ENCODE results near the gene XXYLT1.

Gene XXYLT1

DNA sequence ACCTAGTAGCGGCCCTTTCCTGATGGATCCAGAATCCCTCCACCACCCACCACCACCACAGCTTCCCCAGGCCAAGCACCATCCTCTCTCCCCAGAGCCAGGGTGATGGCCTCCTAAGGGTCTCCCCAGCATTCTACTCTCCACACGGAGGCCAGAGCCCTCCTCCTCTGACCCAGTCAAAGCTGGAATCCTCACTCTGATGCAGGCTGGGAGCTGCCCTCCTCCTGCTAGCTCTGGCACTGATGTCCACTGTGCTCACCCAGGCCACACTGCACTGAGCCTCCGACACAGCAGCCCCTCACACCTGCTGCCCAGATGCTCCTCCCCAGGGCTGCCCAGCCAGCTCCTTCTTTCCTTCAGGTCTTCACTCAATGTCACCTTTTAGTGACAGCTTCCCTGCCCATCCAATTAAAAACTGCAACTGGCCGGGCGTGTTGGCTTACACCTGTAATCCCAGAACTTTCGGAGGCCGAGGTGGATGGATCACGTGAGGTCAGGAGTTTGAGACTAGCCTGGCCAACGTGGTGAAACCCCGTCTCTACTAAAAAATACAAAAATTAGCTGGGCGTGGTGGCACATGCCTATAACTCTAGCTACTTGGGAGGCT, 21.0 kb downstream of the XXYLT1 start:
- no peak overlapping the region for H3K4me2 ChIP-seq (ENCODE audit: low read length)
- H3K9me2 ChIP-seq (replicated peaks; ENCODE audit: control insufficient read depth, low read length), result no peaks in the 10 kb centered on the region
- H3K36me3 ChIP-seq (ENCODE audit: control insufficient read depth, low read length), result no peaks in the 10 kb centered on the region
- H4K20me1 ChIP-seq (ENCODE audit: control insufficient read depth, insufficient read depth, low read depth, low read length), result 0 out of 2 replicates have a peak, but pooled peaks cover 4% of the 10 kb centered on the region
- H3K4me1 ChIP-seq (ENCODE audit: control insufficient read depth, low read length), result no peaks in the 10 kb centered on the region
- no peak overlapping the region for H3K27ac ChIP-seq (ENCODE audit: low read depth, low read length)
- peaks cover 31% of the 10 kb centered on the region for H3K79me2 ChIP-seq (ENCODE audit: control insufficient read depth, low read length)
- H3K9me3 ChIP-seq (ENCODE audit: control insufficient read depth, insufficient read depth, low read length), result no peaks in the 10 kb centered on the region
- H3K27me3 ChIP-seq (ENCODE audit: control insufficient read depth, low read length), result no peaks in the 10 kb centered on the region
- no peak overlapping the region for H3K4me3 ChIP-seq (ENCODE audit: low read length)
- TF ChIP-seq, protein P1, sequence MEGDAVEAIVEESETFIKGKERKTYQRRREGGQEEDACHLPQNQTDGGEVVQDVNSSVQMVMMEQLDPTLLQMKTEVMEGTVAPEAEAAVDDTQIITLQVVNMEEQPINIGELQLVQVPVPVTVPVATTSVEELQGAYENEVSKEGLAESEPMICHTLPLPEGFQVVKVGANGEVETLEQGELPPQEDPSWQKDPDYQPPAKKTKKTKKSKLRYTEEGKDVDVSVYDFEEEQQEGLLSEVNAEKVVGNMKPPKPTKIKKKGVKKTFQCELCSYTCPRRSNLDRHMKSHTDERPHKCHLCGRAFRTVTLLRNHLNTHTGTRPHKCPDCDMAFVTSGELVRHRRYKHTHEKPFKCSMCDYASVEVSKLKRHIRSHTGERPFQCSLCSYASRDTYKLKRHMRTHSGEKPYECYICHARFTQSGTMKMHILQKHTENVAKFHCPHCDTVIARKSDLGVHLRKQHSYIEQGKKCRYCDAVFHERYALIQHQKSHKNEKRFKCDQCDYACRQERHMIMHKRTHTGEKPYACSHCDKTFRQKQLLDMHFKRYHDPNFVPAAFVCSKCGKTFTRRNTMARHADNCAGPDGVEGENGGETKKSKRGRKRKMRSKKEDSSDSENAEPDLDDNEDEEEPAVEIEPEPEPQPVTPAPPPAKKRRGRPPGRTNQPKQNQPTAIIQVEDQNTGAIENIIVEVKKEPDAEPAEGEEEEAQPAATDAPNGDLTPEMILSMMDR (IDR thresholded peaks at IDR 0.05; ENCODE audit: low read depth, low read length, poor library complexity, severe bottlenecking), result no peak
- H3F3A ChIP-seq (ENCODE audit: control insufficient read depth, insufficient read depth), result no peaks in the 10 kb centered on the region

DNA sequence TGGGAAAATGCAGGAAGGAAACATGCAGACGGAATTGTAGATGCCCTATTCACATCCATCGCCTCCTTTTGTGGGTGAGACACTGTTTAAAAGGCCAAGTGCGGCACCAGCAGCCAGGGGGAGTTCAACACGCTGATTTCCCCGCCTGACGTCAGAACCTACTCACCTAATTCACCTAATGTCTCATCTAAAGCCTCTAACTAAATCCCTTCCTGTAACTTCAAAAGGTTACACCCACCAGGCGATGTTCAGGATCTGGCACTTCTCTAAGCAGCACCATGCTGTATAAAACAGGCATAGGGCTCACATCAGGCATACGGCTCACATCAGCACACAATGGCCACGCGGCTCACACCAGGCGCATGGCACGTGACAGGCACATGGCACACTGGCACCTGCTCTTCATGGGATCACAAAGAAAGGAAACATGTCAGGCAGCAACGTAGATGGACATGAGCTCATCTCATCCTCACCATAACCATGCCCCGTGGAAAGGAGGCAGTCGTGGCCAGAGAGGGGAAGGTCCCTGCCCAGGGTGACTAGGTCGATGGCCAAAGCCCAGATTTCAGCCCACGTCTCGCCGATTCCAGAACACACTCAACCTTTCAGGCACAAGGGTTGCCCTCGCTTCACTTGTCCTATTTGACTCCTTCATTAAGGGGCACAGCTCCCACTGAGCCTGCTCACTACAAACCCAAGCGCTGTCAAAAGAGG, 21.7 kb downstream of the XXYLT1 start:
- Histone ChIP-seq H3K9me2 (replicated peaks; ENCODE audit: control insufficient read depth, low read length) (no peaks in the 10 kb centered on the region), H3K4me3 (ENCODE audit: low read length) (no peak overlapping the region), H3K36me3 (ENCODE audit: control insufficient read depth, low read length) (no peaks in the 10 kb centered on the region), H4K20me1 (ENCODE audit: control insufficient read depth, insufficient read depth, low read depth, low read length) (0 out of 2 replicates have a peak, but pooled peaks cover 4% of the 10 kb centered on the region), H3K4me1 (ENCODE audit: control insufficient read depth, low read length) (no peaks in the 10 kb centered on the region), H3K27ac (ENCODE audit: low read depth, low read length) (no peak overlapping the region), H3K27me3 (ENCODE audit: control insufficient read depth, low read length) (no peaks in the 10 kb centered on the region), H3K4me2 (ENCODE audit: low read length) (no peak overlapping the region), H3K79me2 (ENCODE audit: control insufficient read depth, low read length) (peaks cover 28% of the 10 kb centered on the region), H3F3A (ENCODE audit: control insufficient read depth, insufficient read depth) (no peaks in the 10 kb centered on the region), H3K9me3 (ENCODE audit: control insufficient read depth, insufficient read depth, low read length) (no peaks in the 10 kb centered on the region)
- TF ChIP-seq EZH2phosphoT487 (IDR thresholded peaks at IDR 0.05; ENCODE audit: borderline replicate concordance, low read length), result no peak
- TF ChIP-seq, protein P1 (IDR thresholded peaks at IDR 0.05; ENCODE audit: low read depth, low read length, poor library complexity, severe bottlenecking), result no peak

DNA sequence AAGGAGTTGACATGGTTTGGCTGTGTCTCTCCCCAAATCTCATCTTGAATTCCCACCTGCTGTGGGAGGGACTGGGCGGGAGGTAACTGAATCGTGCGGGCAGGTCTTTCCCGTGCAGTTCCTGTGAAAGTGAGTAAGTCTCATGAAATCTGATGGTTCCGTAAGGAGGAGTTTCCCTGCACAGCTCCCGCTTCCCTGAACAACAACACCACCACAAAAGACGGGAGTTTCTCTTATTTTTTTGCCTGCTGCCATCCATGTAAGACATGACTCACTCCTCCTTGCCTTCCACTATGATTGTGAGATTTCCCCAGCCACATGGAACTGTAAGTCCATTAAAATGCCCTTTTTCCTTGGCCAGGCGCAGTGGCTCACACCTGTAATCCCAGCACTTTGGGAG, 22.7 kb downstream of the XXYLT1 start:
- no peaks in the 10 kb centered on the region for H3K9me2 ChIP-seq (replicated peaks; ENCODE audit: control insufficient read depth, low read length)
- H3K27me3 ChIP-seq (ENCODE audit: control insufficient read depth, low read length), result no peaks in the 10 kb centered on the region
- H3K36me3 ChIP-seq (ENCODE audit: control insufficient read depth, low read length), result no peaks in the 10 kb centered on the region
- no peak overlapping the region for H3K27ac ChIP-seq (ENCODE audit: low read depth, low read length)
- no peak for TF ChIP-seq EZH2phosphoT487 (IDR thresholded peaks at IDR 0.05; ENCODE audit: borderline replicate concordance, low read length)
- TF ChIP-seq, protein P1 (IDR thresholded peaks at IDR 0.05; ENCODE audit: low read depth, low read length, poor library complexity, severe bottlenecking), result no peak
- H3K4me2 ChIP-seq (ENCODE audit: low read length), result no peak overlapping the region
- no peaks in the 10 kb centered on the region for H3K9me3 ChIP-seq (ENCODE audit: control insufficient read depth, insufficient read depth, low read length)
- no peaks in the 10 kb centered on the region for H3F3A ChIP-seq (ENCODE audit: control insufficient read depth, insufficient read depth)
- H3K79me2 ChIP-seq (ENCODE audit: control insufficient read depth, low read length), result peaks cover 30% of the 10 kb centered on the region
- H4K20me1 ChIP-seq (ENCODE audit: control insufficient read depth, insufficient read depth, low read depth, low read length), result 0 out of 2 replicates have a peak, but pooled peaks cover 4% of the 10 kb centered on the region
- no peaks in the 10 kb centered on the region for H3K4me1 ChIP-seq (ENCODE audit: control insufficient read depth, low read length)
- H3K4me3 ChIP-seq (ENCODE audit: low read length), result no peak overlapping the region

All from DOHH2 (cell line).